ENCODE measurements around the gene RIPPLY1.

RIPPLY1 gene

GRCh38 chrX:106903291-106903824, at the start of gene RIPPLY1:
TSS of gene RIPPLY1 (minus strand) at chrX:106903341. CDS start at chrX:106903287, 54 bp downstream.
- DNase-seq, result no peak

GRCh38 chrX:106952538-106952937, 49.4 kb upstream of the RIPPLY1 start:
- no peak for DNase-seq

GRCh38 chrX:106952089-106952488, 48.9 kb upstream of the RIPPLY1 start:
- no peak for DNase-seq

- no peak for DNase-seq
Measured at GRCh38 chrX:106951230-106951629, 48.1 kb upstream of the RIPPLY1 start.

- DNase-seq, result no peak
Measured at GRCh38 chrX:106950381-106950780, 47.2 kb upstream of the RIPPLY1 start.

- no peak for DNase-seq
Measured at GRCh38 chrX:106949366-106949765, 46.2 kb upstream of the RIPPLY1 start.

GRCh38 chrX:106948641-106949040, 45.5 kb upstream of the RIPPLY1 start:
- DNase-seq, result no peak

GRCh38 chrX:106946464-106946863, 43.3 kb upstream of the RIPPLY1 start:
- no peak for DNase-seq

GRCh38 chrX:106940068-106940467, 36.9 kb upstream of the RIPPLY1 start:
- no peak for DNase-seq

GRCh38 chrX:106939566-106939965, 36.4 kb upstream of the RIPPLY1 start:
- DNase-seq, result no peak

- DNase-seq, result no peak
Measured at GRCh38 chrX:106936246-106936645, 33.1 kb upstream of the RIPPLY1 start.

GRCh38 chrX:106935175-106935574, 32.0 kb upstream of the RIPPLY1 start:
- DNase-seq, result no peak

- no peak for DNase-seq
Measured at GRCh38 chrX:106933538-106933961, 30.4 kb upstream of the RIPPLY1 start.

- no peak for DNase-seq
Measured at GRCh38 chrX:106932960-106933537, 29.9 kb upstream of the RIPPLY1 start.

GRCh38 chrX:106932492-106932923, 29.4 kb upstream of the RIPPLY1 start:
- DNase-seq, result no peak

- no peak for DNase-seq
Measured at GRCh38 chrX:106931831-106932491, 28.8 kb upstream of the RIPPLY1 start.

- no peak for DNase-seq
Measured at GRCh38 chrX:106928227-106928626, 25.1 kb upstream of the RIPPLY1 start.

GRCh38 chrX:106927700-106928099, 24.6 kb upstream of the RIPPLY1 start:
- no peak for DNase-seq

GRCh38 chrX:106927023-106927422, 23.9 kb upstream of the RIPPLY1 start:
- no peak for DNase-seq

- DNase-seq, result no peak
Measured at GRCh38 chrX:106921637-106922036, 18.5 kb upstream of the RIPPLY1 start.

- DNase-seq, result no peak
Measured at GRCh38 chrX:106919932-106920452, 16.9 kb upstream of the RIPPLY1 start, which contains the start of gene CLDN2. TSS of gene CLDN2 (plus strand) at chrX:106920402. CDS start at chrX:106928229, 7,827 bp downstream.

- DNase-seq, result no peak
Measured at GRCh38 chrX:106917830-106918500, 14.8 kb upstream of the RIPPLY1 start.

GRCh38 chrX:106912864-106913263, 9.7 kb upstream of the RIPPLY1 start:
- no peak for DNase-seq

GRCh38 chrX:106906361-106906760, 3.2 kb upstream of the RIPPLY1 start:
- no peak for DNase-seq

Data from right hindlimb (tissue), 1 donor.